GM12865 (cell line): Measurements from ENCODE around the gene ABCC4.
A peak's percentile ranks its signal among the peaks of the same experiment; 100 is the strongest.

Experiments
- DNase-seq: peaks from one replicate; pipeline ENCODE4 v3.0.0; 2010; ENCODE audit warnings: low read depth
- H3K4me3 ChIP-seq: 2 replicates; pipeline ENCODE4 v1.5.1; 2011; ENCODE audit warnings: mild to moderate bottlenecking, low read depth, low read length, control low read depth
- TF ChIP-seq, protein P1 (sequence below): IDR thresholded peaks from 2 replicates; pipeline ENCODE4 v1.5.1; 2011; ENCODE audit warnings: low read length, control low read depth, low read depth, inconsistent platforms; ENCODE audit not compliant: insufficient read depth; ENCODE audit errors: missing control alignments

ABCC4 gene

DNA sequence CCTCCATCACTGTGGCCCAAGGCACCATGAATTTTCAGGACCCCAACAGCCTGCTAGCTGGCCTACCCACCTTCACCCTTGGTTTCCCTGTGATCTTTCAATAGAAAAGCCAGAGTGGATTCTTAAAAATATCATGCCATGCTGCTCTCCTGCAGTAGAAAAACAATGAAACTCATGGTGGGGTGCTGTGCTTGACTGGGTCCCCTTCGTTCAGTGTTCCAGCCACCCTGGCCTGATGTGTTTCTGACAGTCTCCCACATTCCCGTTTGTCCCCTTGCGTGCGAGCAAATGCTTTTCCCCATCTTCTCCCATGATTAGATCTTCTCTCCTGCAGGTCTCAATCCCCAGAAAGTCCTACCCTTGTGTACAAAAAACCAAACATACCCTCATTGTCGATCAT is 43.2 kb downstream of the ABCC4 start:
- no peak for DNase-seq
- TF ChIP-seq, protein P1, sequence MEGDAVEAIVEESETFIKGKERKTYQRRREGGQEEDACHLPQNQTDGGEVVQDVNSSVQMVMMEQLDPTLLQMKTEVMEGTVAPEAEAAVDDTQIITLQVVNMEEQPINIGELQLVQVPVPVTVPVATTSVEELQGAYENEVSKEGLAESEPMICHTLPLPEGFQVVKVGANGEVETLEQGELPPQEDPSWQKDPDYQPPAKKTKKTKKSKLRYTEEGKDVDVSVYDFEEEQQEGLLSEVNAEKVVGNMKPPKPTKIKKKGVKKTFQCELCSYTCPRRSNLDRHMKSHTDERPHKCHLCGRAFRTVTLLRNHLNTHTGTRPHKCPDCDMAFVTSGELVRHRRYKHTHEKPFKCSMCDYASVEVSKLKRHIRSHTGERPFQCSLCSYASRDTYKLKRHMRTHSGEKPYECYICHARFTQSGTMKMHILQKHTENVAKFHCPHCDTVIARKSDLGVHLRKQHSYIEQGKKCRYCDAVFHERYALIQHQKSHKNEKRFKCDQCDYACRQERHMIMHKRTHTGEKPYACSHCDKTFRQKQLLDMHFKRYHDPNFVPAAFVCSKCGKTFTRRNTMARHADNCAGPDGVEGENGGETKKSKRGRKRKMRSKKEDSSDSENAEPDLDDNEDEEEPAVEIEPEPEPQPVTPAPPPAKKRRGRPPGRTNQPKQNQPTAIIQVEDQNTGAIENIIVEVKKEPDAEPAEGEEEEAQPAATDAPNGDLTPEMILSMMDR: no peak
- H3K4me3 ChIP-seq: no peak overlapping the region

DNA sequence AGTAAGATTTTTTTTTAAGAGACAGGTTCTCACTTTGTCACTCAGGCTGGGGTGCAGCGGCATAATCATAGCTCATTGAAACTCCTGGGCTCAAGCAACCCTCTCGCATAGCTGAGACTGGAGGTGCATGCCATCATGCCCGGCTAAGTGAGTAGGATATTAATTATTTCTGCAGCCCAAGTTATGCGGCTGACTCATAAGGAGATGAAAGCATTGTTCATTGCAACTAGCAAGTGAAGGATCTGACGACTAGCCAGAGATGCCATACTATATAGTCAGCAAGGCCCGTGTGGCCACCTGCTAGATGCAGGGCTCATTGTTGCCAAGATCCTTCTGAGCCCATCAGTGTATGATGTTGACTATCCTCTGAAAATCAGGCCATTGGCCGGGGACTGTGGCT is 45.2 kb downstream of the ABCC4 start:
- no peak for DNase-seq
- TF ChIP-seq, protein P1: no peak
- H3K4me3 ChIP-seq: no peak overlapping the region

DNA sequence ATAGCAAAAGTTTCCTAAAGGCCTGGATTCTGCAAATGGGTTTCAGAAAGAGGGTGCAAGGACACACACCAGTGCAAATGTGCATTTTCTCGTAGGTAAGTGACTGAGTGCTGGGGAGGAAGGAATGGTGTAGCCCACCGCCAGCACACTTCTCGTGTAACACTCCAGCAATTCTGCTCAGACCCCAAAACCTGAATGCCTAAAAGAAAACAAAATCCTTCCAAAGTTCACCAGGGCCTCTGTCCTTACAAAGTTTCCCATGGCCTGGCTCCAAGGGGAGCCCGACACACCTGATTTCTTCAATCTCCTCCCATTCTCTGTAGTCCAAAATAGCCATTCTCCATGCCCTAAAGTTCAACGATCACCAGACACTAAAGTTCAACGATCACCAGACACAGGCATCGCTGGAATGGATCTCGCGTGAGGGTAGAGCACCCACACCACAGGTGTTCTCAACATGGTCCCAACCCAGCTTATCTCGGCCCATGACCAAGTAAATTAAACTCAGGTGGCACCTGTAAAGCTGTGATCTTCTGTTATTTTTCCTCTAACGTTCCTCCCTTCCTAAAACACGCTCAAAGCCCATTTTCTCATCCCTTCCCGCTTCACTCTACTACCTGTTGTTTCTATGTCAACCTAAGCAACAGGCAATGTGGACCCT is 46.0 kb downstream of the ABCC4 start:
- TF ChIP-seq, protein P1: no peak
- DNase-seq: no peak
- no peak overlapping the region for H3K4me3 ChIP-seq

DNA sequence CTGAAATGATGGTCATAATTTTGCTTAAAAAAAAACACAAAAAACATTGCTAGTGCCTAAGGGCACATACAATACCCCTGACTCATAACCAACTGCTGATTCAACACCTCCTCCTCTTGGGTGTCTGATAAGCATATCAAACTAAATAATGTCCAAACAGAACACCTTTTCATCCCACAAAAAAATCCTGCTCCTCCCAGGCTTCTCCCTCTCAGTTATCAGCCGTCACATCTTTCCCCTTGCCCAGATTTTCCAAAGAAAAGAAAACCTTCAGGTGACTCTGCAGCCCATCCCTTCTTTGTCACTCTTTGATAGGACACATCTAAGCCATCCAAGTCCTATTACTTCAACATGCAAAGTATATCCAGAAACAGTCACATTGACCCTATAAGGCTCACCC is 46.9 kb downstream of the ABCC4 start:
- no peak overlapping the region for H3K4me3 ChIP-seq
- no peak for DNase-seq
- TF ChIP-seq, protein P1: no peak

DNA sequence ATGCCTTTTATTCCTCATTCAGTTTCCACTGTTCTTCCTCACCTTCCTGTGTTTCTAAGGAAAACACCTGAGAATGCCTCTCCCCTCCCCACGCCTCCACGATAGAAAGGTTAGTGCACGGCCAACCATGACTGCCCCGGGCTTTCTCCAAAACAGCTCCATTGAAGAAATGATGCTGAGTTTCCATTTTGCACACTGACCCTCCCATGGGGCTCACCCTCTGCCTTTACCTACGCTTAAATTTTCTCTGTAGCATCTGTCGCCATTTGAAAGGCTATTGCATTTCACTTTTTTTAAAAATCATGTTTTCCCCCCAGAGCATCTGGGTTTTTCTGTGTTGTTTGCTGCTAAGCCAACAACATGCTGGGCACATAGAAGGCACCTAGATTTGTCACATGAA is 48.2 kb downstream of the ABCC4 start:
- no peak overlapping the region for H3K4me3 ChIP-seq
- DNase-seq: peak; percentile 37
- TF ChIP-seq, protein P1: no peak

DNA sequence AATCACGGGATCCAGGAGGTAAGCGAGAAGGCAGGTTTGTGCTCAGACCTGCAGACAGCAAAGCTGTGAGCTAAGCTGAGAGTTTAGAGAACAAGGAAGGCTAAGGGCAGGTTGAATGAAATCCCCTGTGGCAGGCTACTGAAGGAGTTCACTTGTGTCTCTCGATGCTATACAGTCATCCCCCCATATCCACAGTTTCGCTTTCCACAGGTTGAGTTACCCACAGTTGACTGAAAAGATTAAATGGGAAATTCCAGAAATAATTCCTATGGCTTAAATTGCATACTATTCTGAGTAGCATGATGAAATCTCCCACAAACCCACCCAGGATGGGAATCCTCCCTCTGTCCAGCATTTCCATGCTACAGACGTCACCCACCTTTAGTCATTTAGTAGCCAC is 49.6 kb downstream of the ABCC4 start:
- H3K4me3 ChIP-seq: peak overlapping the region; percentile 7; the same call in 1 of the 2 replicates
- TF ChIP-seq, protein P1: no peak
- peak; percentile 71 for DNase-seq

DNA sequence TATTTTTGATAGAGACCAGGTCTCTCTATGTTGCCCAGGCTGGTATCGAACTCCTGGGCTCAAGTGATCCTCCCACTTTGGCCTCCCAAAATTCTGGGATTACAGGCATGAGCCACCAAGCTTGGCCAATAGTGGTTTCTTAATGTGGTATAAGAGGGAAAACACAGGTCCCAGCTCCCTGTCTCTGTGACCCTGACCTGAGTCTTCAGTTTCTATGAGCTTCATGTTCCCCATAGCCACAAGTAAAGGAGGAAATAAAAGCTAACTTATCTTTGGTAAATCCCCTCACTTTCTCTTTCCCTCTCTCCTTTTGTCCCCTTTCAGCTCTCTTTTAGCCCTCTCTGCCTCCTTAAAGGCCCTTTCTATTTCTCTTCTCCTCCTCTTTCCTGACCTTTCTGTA is 50.3 kb downstream of the ABCC4 start:
- peak; percentile 44 for DNase-seq

More for the DNA sequence above, 50.3 kb downstream of the ABCC4 start:
- peak overlapping the region; percentile 7; the same call in 1 of the 2 replicates for H3K4me3 ChIP-seq
- TF ChIP-seq, protein P1: no peak
